ENCODE results near the gene RASSF4.

Gene RASSF4

GRCh38 chr10:44977287-44978212 lies 17.9 kb downstream of the RASSF4 start:
- no peak for DNase-seq

- DNase-seq = no peak
Measured at GRCh38 chr10:44978213-44978569, 18.6 kb downstream of the RASSF4 start.

- DNase-seq = no peak
Measured at GRCh38 chr10:44978570-44979280, 19.1 kb downstream of the RASSF4 start, which contains the start of gene DEPP1. DEPP1 (minus strand) TSS chr10:44978809; CDS start chr10:44978030, 779 bp downstream.

- DNase-seq = no peak
Measured at GRCh38 chr10:44979281-44980191, 19.9 kb downstream of the RASSF4 start.

DNA sequence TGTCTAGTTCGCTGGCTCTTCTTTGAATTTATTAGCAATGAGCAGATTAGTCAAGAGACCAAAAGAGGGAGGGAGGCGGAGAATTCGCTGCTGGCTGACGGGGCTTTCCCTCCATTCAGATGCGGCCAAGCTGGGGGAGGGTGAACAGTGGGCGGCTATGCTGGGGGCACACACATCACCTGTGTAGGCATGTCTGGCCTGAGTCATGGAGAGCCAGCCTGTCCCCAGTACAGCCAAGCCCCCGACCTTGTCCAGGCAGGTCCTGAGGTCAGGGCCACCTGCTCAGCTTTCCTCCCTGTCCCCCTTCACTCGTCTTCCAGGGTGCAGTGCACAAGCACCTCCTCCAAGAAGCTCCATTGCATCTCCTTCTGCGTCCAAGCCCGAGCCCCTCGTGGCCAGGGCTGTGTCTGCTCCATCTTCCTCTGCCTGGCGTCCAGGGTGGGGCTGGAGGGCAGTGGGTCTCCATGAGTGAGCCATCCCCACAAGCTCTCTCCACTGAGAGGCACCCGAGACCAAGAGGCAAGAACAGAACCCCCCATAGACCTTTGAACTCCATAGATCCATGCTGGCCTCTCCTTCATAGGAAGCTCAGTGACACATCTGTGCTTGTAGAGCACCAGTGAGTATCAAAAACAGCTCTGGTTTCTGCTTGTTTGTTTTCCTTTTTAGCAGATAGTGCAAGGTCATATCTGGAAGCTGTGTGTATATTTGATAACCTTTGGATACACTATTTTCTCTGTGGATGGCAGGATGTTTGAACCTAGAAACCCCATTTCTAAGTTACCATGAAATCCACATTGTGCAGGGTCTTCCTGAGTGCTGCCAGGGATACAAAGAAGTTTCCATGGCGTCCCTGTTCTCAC lies 20.9 kb downstream of the RASSF4 start:
- DNase-seq = no peak

GRCh38 chr10:44981172-44982113 lies 21.8 kb downstream of the RASSF4 start:
- no peak for DNase-seq

DNA sequence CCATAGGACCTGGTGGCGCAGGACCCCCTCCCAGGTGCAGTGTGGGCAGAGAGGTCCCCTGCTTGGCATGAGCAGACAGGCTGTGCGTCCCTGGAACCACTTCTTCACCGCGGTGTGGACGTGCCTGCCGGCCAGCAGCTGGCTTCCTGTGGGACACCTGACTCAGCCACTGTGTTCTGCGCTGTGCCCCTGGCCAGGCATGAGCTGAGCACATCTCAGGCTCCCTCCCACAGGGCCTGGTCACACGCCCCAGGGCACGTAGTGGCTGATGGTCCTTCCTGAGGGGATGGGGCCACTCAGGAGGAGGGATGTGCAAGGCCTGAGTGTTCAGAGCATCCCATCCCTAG lies 22.5 kb downstream of the RASSF4 start:
- no peak for DNase-seq

GRCh38 chr10:44982496-44982895 lies 22.9 kb downstream of the RASSF4 start:
- DNase-seq = no peak

- DNase-seq = no peak
Measured at GRCh38 chr10:44983066-44983894, 23.7 kb downstream of the RASSF4 start.

- no peak for DNase-seq
Measured at GRCh38 chr10:44983895-44984278, 24.3 kb downstream of the RASSF4 start.

GRCh38 chr10:44984671-44985101 lies 25.1 kb downstream of the RASSF4 start:
- no peak for DNase-seq

- DNase-seq = no peak
Measured at GRCh38 chr10:44985175-44985681, 25.6 kb downstream of the RASSF4 start.

DNA sequence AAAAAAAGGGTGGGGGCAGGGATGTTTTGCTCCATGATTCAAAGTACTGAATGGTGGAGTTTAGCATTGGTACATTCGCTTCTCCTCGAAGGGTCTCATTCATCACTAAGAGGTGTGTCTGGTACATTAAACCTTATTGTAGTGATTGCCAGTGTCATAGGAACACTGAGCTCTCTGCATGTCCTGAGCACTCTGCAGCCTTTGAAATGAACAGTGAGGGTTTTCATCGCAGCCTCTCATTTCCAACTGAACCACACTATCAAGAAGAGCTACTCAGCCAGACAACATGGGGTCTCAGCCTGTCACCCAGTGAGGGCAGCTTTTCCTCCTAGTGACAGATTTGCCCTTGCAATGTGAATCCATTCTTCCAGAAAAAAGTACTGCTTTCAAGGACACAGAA lies 26.6 kb downstream of the RASSF4 start:
- no peak for DNase-seq

GRCh38 chr10:44986670-44987069 lies 27.1 kb downstream of the RASSF4 start:
- DNase-seq = no peak

DNA sequence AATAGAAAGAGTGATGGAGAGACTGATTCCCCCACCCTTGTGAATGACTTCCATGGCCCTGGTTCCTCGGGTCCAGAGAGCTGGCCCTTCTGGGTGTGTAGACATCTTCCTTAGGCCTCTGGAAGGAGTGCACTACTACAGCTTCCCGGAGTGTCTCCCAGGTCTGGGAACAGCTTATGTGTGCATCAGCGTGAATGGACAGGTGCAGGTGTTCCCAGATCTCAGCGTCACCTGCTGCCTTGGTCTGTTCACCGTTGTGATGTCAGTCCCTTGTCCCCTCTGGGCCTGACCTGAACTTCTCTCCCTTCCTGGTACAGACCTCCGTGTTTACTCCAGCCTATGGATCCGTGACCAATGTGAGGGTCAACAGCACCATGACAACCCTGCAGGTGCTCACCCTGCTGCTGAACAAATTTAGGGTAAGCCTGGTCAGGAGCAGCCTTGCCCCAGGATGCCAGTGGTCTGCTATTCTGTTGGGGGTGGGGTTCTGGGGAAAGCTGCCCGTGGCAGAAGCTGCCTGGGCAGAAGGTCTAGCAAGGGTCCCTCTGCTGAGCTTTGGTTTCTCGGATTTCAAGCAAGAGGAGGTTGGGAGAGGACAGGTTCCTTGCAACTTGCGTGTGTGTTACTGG lies 29.5 kb downstream of the RASSF4 start:
- DNase-seq = no peak

DNA sequence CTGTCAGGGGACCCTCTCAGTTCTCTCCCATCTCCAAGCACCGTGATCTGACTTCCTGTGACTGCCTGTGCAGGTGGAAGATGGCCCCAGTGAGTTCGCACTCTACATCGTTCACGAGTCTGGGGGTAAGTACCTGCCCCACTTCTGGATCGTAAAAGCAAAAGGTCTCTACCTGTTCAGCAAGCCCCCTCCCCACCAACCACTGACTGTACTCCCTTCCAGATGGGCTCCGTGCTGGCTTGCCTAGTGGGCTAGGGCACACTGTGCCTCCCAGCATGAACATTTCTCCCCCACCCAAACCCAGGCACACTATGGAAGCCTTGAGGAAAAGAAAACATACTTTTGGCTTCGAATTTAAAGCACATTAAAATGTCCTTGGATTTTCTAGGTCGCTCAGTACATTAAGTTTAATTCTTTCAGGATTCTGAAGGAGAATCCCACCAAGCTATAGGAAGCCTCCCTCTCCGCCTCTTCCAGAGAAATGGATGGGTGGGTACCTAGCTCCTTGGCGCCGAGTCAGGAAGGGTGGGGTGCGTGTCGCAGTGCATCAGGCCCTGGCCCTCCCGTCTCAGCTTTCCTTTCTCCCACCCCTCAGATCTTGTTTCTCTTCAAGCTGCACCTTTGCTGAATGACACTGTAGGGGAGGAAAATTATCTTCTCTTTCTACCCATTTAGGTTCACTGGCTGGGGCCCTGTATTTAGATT lies 30.1 kb downstream of the RASSF4 start:
- DNase-seq = no peak

DNA sequence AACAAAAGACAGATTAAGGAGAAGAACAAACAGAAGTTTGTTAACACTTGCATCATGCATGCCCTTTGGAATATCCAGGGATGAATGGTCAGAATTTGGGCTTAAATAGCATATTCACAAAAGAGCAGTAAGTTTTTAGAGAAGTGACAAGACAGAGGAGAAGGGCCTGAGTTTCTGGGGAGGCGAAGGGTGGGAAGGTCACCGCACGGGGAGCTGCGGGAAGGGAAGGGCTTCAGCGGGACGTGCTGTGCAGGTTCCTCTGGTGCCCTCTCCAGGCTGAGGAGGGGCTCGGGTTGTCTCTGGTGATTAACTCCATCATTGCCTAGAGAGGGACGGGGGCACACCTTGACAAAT lies 30.7 kb downstream of the RASSF4 start:
- DNase-seq = no peak

GRCh38 chr10:44990965-44991364 lies 31.4 kb downstream of the RASSF4 start:
- no peak for DNase-seq

DNA sequence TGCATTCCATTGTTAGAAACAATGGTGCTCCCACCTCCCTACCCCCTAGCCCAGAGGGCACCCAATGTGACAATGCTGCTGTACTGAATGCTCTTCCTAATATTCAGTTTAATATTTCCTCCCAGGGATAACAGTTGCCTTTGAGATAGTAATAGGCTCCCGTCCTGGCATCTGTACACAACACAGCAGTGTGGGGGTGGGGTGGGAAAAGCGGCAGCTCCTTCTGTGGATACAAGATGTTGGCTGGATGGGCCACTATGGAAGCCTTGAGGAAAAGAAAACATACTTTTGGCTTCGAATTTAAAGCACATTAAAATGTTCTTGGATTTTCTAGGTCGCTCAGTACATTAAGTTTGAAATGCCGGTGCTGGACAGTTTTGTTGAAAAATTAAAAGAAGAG lies 32.0 kb downstream of the RASSF4 start:
- DNase-seq = no peak

All from effector CD8-positive, alpha-beta T cell (primary cell).